Measurements from ENCODE around the gene CEP72. TPM values are rescaled to one million over a fixed set of nuclear protein-coding genes. Genes with fewer than 3 reads are reported as not detected.

CEP72 gene
- total RNA-seq, 1 experiment from 2014 or later = 56.5 TPM

DNA sequence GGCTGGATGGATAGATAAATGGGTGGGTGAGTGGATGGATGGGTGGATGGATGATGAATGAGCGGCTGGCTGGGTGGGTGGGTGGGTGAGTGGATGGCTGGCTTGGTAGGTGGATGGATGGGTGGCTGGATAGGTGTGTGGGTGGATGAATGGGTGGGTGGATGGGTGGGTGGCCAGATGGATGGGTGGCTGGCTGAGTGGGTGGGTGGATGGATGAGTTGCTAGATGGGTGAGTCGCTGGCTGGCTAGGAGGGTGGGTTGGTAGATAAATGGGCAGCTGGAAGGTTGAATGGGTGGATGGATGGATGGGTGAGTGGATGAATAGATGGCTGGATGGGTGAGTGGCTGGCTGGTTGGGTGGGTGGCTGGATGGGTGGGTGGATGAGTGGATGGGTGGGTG is 27.9 kb upstream of the CEP72 start:
- H3K27ac Mint-ChIP-seq (ENCODE audit: unreplicated experiment) = no peak overlapping the region
- no peaks in the 10 kb centered on the region for H3K36me3 Mint-ChIP-seq (ENCODE audit: insufficient read depth, unreplicated experiment)
- DNase-seq = no peak
- peaks cover 91% of the 10 kb centered on the region for H3K27me3 Mint-ChIP-seq (ENCODE audit: unreplicated experiment)
- CTCF ChIA-PET = no interaction called here
- H3K9me3 Mint-ChIP-seq (ENCODE audit: low read depth, unreplicated experiment) = no peaks in the 10 kb centered on the region
- TF ChIP-seq CTCF (IDR thresholded peaks at IDR 0.05; ENCODE audit: unreplicated experiment) = no peak
- peaks cover 19% of the 10 kb centered on the region for H3K4me1 Mint-ChIP-seq (ENCODE audit: low read depth, unreplicated experiment)
- intact Hi-C loops (cut with micrococcal nuclease; ENCODE audit: unreplicated experiment) = no loop called here
- H3K4me3 Mint-ChIP-seq (ENCODE audit: low read depth, unreplicated experiment) = no peak overlapping the region
- BruUV-seq (replicated peaks) = no TSS peak

DNA sequence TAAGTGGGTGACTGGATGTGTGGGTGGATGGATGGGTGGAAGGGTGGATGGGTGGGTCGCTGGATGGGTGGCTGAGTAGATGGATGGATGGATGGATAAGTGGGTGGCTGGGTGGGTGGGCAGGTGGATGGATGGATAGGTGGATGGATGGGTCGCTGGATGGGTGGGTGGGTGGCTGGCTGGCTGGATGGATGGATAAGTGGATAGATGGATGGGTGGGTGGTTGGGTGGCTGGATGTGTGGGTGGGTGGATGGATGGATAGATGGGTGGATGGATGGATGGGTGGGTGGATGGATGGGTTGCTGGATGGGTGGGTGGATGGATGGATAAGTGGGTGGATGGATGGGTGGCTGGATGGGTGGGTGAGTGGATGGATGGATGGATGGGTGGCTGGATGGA is 27.3 kb upstream of the CEP72 start:
- Mint-ChIP-seq H3K4me1 (ENCODE audit: low read depth, unreplicated experiment) (peaks cover 19% of the 10 kb centered on the region), H3K9me3 (ENCODE audit: low read depth, unreplicated experiment) (no peaks in the 10 kb centered on the region), H3K27me3 (ENCODE audit: unreplicated experiment) (peaks cover 91% of the 10 kb centered on the region), H3K36me3 (ENCODE audit: insufficient read depth, unreplicated experiment) (no peaks in the 10 kb centered on the region), H3K27ac (ENCODE audit: unreplicated experiment) (no peak overlapping the region), H3K4me3 (ENCODE audit: low read depth, unreplicated experiment) (no peak overlapping the region)
- DNase-seq = no peak
- no TSS peak for BruUV-seq (replicated peaks)
- CTCF ChIA-PET = no interaction called here
- intact Hi-C loops (cut with micrococcal nuclease; ENCODE audit: unreplicated experiment) = no loop called here
- TF ChIP-seq CTCF (IDR thresholded peaks at IDR 0.05; ENCODE audit: unreplicated experiment) = no peak

DNA sequence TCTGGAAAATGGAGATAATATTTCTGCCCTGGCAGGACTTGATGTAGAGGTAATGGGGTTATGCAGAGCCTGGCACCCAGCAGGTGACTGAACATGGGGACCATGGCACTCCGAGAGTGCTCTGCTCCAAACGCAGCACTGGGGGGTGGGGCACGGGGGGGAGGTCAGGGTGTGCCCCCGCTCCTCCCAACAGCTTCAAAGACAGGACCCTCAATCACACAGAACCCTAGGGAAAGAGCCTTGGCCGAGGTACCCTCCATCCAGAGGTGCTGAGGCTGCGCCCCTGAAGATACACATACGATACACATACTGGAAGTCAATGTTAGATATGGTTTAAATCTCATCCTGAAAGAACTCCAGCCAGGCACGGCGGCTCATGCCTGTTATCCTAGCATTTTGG is 26.6 kb upstream of the CEP72 start:
- Mint-ChIP-seq H3K4me1 (ENCODE audit: low read depth, unreplicated experiment) (peaks cover 19% of the 10 kb centered on the region), H3K36me3 (ENCODE audit: insufficient read depth, unreplicated experiment) (no peaks in the 10 kb centered on the region), H3K9me3 (ENCODE audit: low read depth, unreplicated experiment) (no peaks in the 10 kb centered on the region), H3K27me3 (ENCODE audit: unreplicated experiment) (peaks cover 91% of the 10 kb centered on the region), H3K4me3 (ENCODE audit: low read depth, unreplicated experiment) (no peak overlapping the region), H3K27ac (ENCODE audit: unreplicated experiment) (no peak overlapping the region)
- intact Hi-C loops (cut with micrococcal nuclease; ENCODE audit: unreplicated experiment) = no loop called here
- CTCF ChIA-PET = interaction anchor here (1.7 kb wide), 1 partner anchor 28 kb away, joined by 3 read pairs; no protein-coding TSS in a partner anchor
- DNase-seq = no peak
- BruUV-seq (replicated peaks) = no TSS peak
- TF ChIP-seq CTCF (IDR thresholded peaks at IDR 0.05; ENCODE audit: unreplicated experiment) = no peak

DNA sequence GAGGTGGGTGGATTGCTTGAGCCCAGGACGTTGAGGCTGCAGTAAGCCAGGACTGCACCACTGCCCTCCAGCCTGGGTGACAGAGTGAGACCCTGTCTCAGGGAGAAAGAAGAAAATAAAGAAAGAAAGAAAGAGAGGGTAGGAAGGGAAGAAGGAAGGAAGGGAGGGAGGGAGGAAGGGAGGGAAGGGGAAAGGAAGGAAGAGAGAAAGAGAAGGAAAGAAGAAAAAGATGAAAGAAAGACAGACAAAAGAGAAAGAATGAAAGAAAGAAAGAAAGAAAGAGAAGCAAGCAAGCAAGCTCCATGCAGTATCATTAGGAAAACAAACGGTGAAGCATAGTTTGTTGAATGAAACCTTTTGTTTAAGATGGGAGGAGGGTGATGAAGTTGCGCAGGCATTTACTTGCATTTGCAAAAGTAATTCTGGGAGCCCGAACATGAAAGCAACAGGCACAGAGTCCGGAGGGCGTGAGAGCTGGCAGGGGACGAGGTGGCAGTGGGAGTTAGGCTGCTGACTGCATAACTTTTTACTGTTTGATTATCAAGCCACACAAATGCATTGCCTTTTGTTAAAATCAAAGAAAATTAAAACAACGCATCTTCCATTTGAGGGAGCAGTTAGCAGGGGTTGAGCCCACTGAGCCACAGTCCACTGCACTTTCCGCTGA is 26.0 kb upstream of the CEP72 start:
- Mint-ChIP-seq H3K36me3 (ENCODE audit: insufficient read depth, unreplicated experiment) (no peaks in the 10 kb centered on the region), H3K27ac (ENCODE audit: unreplicated experiment) (no peak overlapping the region), H3K9me3 (ENCODE audit: low read depth, unreplicated experiment) (no peaks in the 10 kb centered on the region), H3K4me1 (ENCODE audit: low read depth, unreplicated experiment) (peaks cover 19% of the 10 kb centered on the region), H3K4me3 (ENCODE audit: low read depth, unreplicated experiment) (no peak overlapping the region), H3K27me3 (ENCODE audit: unreplicated experiment) (peaks cover 91% of the 10 kb centered on the region)
- TF ChIP-seq CTCF (IDR thresholded peaks at IDR 0.05; ENCODE audit: unreplicated experiment) = no peak
- intact Hi-C loops (cut with micrococcal nuclease; ENCODE audit: unreplicated experiment) = no loop called here
- DNase-seq = no peak
- BruUV-seq (replicated peaks) = no TSS peak
- CTCF ChIA-PET = interaction anchor here (1.0 to 1.7 kb wide), 3 partner anchors 11 to 29 kb away, joined by 3 read pairs; no protein-coding TSS in a partner anchor

Measured in Calu3 (cell line).